ENCODE results near the gene TM4SF20.
"Not testable (repeated sequence)": the region's sequence is repeated elsewhere in the genome, so short reads cannot be mapped to it uniquely, and the experiment has no call there.

Gene TM4SF20

GRCh38 chr2:227398684-227399670 is 19.9 kb upstream of the TM4SF20 start:
- DNase-seq = no peak

DNA sequence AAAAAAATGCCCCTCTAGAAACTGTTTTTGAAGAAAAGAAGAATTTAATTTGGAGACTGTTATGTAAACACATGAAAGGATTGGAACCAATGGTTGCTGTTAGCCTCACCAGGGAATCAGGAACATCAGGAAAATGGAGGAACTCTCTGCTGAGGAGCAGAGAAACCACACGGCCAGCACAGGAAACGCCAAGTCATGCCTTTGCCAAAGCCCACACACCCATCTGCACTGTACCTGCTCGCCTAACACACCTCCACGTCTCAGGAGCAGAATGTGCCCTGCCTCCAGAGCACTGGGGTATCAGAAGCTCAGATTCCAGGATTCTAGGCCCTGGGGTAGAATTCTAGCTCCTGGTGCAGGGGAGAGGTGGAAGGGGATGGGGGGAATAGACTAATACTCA is 18.5 kb upstream of the TM4SF20 start:
- no peak for DNase-seq

GRCh38 chr2:227395556-227395955 is 16.4 kb upstream of the TM4SF20 start:
- no peak for DNase-seq

DNA sequence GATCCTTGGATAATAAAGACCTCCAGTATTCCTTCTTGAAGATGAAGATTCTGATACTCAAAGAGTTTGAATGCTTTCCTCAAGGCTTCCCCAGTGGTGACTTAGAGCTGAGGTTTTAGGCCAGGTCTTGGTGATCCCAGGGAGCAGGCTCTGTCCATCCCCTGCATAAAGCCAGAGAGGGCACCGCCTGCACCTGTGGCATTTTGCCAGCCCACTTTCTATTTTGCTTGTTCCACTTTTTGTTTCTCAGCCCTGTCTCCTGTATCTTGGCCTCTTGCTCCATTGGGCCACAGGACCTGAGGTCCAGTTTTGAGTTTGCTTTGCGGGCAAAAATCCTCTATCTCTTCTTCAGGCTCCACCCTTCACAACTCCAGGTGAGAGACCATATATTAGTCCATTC is 15.3 kb upstream of the TM4SF20 start:
- no peak for DNase-seq

GRCh38 chr2:227390468-227391256 is 11.6 kb upstream of the TM4SF20 start:
- no peak for DNase-seq

- no peak for DNase-seq
These were observed 10.6 kb upstream of the TM4SF20 start for GRCh38 chr2:227389661-227390060.

GRCh38 chr2:227389231-227389630 is 10.1 kb upstream of the TM4SF20 start:
- no peak for DNase-seq

- DNase-seq = no peak
These were observed 9.5 kb upstream of the TM4SF20 start for GRCh38 chr2:227388537-227389011.

DNA sequence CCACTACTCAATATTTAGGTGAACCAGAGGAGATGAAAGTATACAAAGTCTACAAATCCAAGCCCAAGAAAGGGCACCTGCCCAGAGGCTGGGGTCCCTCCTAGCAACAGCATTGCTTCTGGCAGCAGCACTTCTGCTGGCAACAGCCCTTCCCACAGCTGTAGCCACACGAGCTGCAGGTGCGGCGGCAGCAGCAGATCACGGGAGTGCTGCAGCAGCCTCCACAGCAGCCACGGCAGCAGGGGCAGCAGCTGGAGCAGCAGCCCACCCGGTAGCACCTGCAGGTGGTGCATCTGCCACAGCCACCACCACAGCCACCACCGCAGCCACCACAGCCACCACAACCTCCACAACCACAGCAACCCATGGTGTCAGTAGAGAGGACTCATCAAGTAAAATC is 8.5 kb upstream of the TM4SF20 start, which contains the start of gene SCYGR1:
SCYGR1 (minus strand) TSS at position 367 of the 400 bp plus-strand sequence; CDS start at position 367, 0 bp downstream.
- DNase-seq = not testable (repeated sequence)

- DNase-seq = no peak
These were observed 7.5 kb upstream of the TM4SF20 start for GRCh38 chr2:227386630-227387029.

GRCh38 chr2:227383686-227384085 is 4.6 kb upstream of the TM4SF20 start:
- no peak for DNase-seq

- not testable (repeated sequence) for DNase-seq
These were observed 3.2 kb upstream of the TM4SF20 start for GRCh38 chr2:227382241-227382835.

- DNase-seq = no peak
These were observed 729 bp downstream of the TM4SF20 start for GRCh38 chr2:227378371-227378782.

DNA sequence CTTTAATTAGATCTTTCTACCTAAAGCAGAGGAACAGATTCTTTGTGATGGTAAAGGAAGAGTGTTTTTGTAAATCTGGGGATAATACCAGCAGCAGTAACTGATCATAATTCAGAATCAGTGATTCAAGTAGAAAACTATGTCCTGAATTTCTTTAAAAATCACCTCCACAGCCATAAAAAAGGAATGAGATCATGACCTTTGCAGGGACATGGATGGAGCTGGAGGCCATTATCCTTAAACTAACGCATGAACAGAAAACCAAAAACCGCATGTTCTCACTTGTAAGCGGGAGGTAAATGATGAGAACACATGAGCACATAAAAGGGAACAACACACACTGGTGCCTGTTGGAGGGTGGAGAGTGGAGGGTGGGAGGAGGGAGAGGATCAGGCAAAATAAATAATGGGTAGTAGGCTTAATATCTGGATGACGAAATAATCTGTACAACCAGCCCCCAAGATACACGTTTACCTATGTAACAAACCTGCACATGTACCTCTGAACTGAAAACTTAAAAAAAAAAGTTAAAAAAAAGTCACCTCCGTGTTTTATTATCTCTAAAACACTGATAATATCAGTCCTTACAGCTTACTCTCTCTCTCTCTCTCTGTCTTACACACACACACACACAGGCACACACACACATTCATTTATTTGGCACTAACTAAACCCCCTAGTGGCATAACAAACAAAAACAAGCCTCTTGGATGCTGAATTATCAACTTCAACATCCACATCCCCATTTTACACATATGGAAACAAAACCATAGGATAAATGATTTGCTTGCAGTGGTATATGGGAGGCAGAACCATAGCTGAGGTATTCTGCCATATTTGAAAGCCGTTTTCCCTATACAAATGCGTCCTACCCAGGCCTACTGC is 1.4 kb downstream of the TM4SF20 start:
- DNase-seq = no peak

DNA sequence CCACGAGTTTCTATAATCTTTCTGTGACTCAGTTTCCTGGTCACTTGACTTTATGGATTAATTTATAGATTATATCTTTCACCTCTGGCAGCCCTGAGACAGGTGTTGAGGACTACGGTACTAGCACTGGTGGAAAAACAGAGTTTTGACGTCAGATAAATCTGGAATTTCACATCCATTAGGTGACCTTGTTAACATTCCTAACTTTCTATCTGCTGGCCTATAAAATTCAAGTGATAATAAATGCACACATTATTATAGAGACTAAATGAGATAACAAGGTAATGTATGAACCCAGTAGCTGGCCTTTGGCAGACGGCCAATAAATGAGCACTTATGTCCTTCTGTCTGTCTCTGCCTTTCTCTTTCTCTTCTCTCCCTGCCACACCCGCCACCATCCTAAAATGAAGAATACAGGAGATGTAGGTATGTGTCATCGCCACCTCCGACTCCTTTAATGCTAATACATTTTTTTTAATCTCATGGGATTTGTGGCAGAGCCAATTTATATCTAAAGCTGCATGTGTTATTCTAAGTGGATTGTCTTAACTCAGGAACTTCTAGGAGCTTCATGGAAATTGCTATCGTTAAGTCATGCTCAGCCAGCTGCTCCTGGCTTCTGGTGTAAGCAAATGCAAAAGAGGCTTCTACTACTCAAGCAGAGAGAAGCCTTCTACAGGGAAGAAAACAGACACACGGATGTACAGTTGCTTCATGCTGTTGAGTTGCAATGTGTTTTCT is 2.3 kb downstream of the TM4SF20 start:
- peak; percentile 68 to 86 for DNase-seq

DNA sequence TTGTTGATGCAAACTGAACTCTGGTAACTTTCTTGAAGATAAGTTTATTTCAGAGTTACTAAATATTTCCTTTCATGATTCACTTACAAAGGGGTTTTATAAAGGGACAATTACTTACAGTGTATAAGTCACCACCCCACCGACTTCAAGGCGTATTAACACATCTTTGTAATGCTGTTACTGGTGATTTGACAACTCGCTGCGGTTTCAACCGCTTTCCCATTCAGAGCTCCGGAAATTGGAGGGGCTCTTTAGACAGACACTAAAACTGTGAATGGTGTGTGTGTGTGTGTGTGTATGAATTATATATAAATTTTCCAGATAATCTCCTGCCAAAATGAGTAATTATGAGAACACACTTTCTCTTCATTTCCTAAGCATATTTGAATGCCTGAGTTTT is 4.9 kb downstream of the TM4SF20 start:
- DNase-seq = no peak

DNA sequence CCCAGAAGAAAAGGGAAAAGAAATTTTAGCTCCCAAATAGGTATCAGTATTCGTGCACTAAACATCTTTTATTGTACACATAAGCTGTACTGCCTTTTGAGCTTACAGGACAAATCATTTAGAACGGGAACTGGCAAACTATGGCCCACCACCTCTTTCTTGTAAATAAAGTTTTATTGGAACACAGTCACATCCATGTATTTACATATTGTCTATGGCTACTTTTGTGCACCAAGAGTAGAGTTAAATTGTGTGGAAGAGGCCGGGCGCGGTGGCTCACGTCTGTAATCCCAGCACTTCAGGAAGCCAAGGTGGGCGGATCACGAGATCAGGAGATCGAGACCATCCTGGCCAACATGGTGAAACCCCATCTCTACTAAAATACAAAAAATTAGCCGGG is 5.7 kb downstream of the TM4SF20 start:
- DNase-seq = no peak

DNA sequence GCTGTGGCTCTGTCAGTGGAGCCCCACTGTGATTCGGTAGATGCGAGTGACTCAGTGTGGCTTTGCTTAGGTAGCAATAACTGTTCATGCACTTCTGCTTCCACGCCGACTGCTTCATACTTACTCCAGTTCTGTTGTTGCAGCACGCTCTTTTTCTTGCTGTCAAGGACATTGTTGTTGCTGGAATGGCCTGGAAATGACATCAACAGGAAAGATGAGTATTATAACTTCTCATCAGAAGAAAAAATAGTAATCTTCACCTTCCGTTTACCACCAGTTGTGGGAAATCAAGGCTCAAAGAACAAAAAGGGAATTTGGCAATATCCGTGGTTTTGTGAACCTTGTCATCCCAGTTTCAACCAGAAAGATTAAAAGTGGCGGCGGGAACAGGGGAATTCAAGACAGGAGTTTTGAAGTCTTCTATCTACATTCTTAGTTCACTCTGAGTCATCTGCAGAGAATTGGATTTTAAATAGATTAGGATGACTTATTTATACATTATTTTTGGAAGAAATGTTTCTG is 8.3 kb downstream of the TM4SF20 start:
- DNase-seq = no peak

DNA sequence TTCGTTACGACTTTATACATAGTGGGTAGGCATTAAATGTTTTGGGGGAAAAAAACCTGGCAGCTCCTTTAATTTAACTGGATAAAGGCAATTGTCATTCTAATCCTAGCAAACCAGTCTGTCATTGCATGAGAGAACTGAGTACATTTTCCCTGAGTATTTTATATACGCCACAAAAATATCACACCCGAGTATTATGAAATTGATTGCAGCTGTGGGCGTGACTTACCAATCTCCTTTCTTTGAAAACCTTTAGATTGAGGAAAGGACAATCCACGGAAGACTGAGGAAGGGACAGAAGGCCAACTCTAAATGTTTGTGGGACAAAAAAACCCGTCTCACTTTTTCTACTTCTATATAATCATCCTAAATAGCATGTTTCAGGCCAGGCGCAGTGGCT is 9.0 kb downstream of the TM4SF20 start:
- DNase-seq = peak in 1 of 2 experiments; percentile 20

DNA sequence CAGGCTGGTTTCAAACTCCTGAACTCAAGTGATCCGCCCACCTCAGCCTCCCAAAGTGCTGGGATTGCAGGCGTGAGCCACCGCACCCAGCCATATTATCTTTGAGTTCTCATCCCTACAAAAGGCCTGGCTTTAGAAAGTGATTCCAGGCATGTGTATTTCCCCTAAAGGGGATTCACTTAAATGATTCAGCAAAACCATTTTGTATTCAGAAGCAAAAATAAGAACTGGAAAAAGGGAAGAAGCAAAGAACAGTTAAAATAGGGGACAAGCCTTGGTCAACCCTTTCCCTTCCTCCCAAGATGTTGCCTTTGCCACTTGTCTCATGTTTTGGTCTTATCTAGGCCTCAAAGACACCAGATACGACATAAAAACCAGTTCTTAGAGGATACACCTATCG is 10.5 kb downstream of the TM4SF20 start:
- no peak for DNase-seq

- no peak for DNase-seq
These were observed 11.7 kb downstream of the TM4SF20 start for GRCh38 chr2:227367427-227367795.
